T-cell (primary cell): Measurements from ENCODE around the gene CES1. TPM values are rescaled to one million over a fixed set of nuclear protein-coding genes. Genes with fewer than 3 reads are reported as not detected.
A peak's percentile ranks its signal among the peaks of the same experiment; 100 is the strongest.
"Not testable (repeated sequence)": the region's sequence is repeated elsewhere in the genome, so short reads cannot be mapped to it uniquely, and the experiment has no call there.

Experiments used
- ATAC-seq, 4 experiments: fragments of 200-7000 bp in 3 of 4; fragments of 150-1000 bp in 1 of 4; cut with Tn5 transposase; replicated peaks in 1 of 4; 1 replicate in 3 of 4; 2 replicates in 1 of 4; pipeline ENCODE4 v1.10.0; 2021; ENCODE audit warnings: moderate library complexity in 3 of 4, mild to moderate bottlenecking in 2 of 4, moderate number of reproducible peaks in 1 of 4
- CTCF ChIA-PET, 2 donors: fragments of 300-600 bp; sonication (Branson Sonifier 250); formaldehyde crosslinking; loops; one replicate each; lab custom pipeline; 2022; ENCODE audit warnings: antibody characterized with exemption in 2 of 2; lab: Charles Lee
- POLR2A ChIA-PET, 2 donors: fragments of 300-600 bp; sonication (Branson Sonifier 250); formaldehyde crosslinking; loops; one replicate each; lab custom pipeline; 2022; ENCODE audit warnings: antibody characterized with exemption in 2 of 2; lab: Charles Lee
- DNase-seq, 35 experiments: peaks; one replicate each; pipeline versions ENCODE4 v3.0.0 to v3.0.0-alpha.2; 2013 to 2023
- H3K27ac ChIP-seq: one replicate; pipeline ENCODE4 v1.5.1; 2013; ENCODE audit warnings: low read length
- H3K27me3 ChIP-seq, 2 experiments: replicated peaks in 1 of 2; 1 replicate in 1 of 2; 2 replicates in 1 of 2; pipeline versions ENCODE4 v1.6.1 to v1.7.0; 2013; ENCODE audit warnings: low read length in 1 of 2, mixed read lengths in 1 of 2; ENCODE audit not compliant: control insufficient read depth in 2 of 2, insufficient read depth in 2 of 2; ENCODE audit errors: extremely low read depth in 1 of 2
- H3K36me3 ChIP-seq, 2 donors: 1 replicate in 1 of 2; 2 replicates in 1 of 2; pipeline versions ENCODE4 v1.6.1 to v1.7.0; 2013; ENCODE audit warnings: low read length in 1 of 2; ENCODE audit not compliant: control insufficient read depth in 2 of 2, insufficient read depth in 1 of 2; ENCODE audit errors: extremely low read depth in 1 of 2
- H3K4me1 ChIP-seq, 2 experiments: 1 replicate in 1 of 2; 2 replicates in 1 of 2; pipeline versions ENCODE4 v1.6.1 to v1.7.0; 2013; ENCODE audit warnings: low read length in 2 of 2, mixed read lengths in 1 of 2; ENCODE audit not compliant: insufficient read depth in 2 of 2, control insufficient read depth in 1 of 2; ENCODE audit errors: extremely low read depth in 1 of 2
- H3K4me3 ChIP-seq, 2 donors: 1 replicate in 1 of 2; 2 replicates in 1 of 2; pipeline versions ENCODE4 v1.5.1 to v1.7.0; 2013; ENCODE audit warnings: mild to moderate bottlenecking in 2 of 2, low read length in 1 of 2, moderate library complexity in 1 of 2; ENCODE audit not compliant: control insufficient read depth in 1 of 2; ENCODE audit errors: extremely low read depth in 1 of 2
- H3K9me3 ChIP-seq: 2 replicates; pipeline ENCODE4 v1.7.0; 2013
- H3K27ac Mint-ChIP-seq, 2 donors: one replicate each; pipeline ENCODE4 v1.8.0; 2020 to 2021; ENCODE audit warnings: mild to moderate bottlenecking in 2 of 2, mixed read lengths in 2 of 2
- H3K27me3 Mint-ChIP-seq, 2 donors: one replicate each; pipeline ENCODE4 v1.8.0; 2021 to 2022; ENCODE audit warnings: mixed read lengths in 2 of 2
- H3K36me3 Mint-ChIP-seq: one replicate; pipeline ENCODE4 v1.8.0; 2021; ENCODE audit warnings: mixed read lengths
- H3K4me1 Mint-ChIP-seq, 3 donors: one replicate each; pipeline ENCODE4 v1.8.0; 2020 to 2022; ENCODE audit warnings: mixed read lengths in 3 of 3, mild to moderate bottlenecking in 1 of 3
- H3K4me3 Mint-ChIP-seq, 3 donors: one replicate each; pipeline ENCODE4 v1.8.0; 2020 to 2022; ENCODE audit warnings: mild to moderate bottlenecking in 3 of 3, mixed read lengths in 3 of 3, moderate library complexity in 3 of 3
- H3K9me3 Mint-ChIP-seq, 3 donors: one replicate each; pipeline ENCODE4 v1.8.0; 2020 to 2022; ENCODE audit warnings: mixed read lengths in 3 of 3
- WGBS: methylation state at CpG from one replicate; pipeline ENCODE4 v1.1.5; 2013; ENCODE audit warnings: missing lambda C conversion rate; ENCODE audit not compliant: insufficient coverage; 5-methylcytosine and 5-hydroxymethylcytosine counted together
- total RNA-seq, 35 experiments: library from RNA in 6 of 35; stranded (reverse) in 6 of 35; fragments of 120-200 nt in 1 of 35; gene quantifications; one replicate each; pipeline versions ENCODE4 v1.2.1 to v1.2.4 and lab custom pipeline; 2013 to 2026

CES1 gene
- total RNA-seq, 5 donors from 2014 or later (not counting 1 experiment from before 2014, with no cell fraction given) = 0.79 to 3.3 (median 1.4) TPM

- H3K27ac Mint-ChIP-seq, H3K4me3 ChIP-seq, H3K4me1 Mint-ChIP-seq, H3K4me1 ChIP-seq, H3K36me3 ChIP-seq, H3K36me3 Mint-ChIP-seq, H3K27ac ChIP-seq, H3K9me3 Mint-ChIP-seq, ATAC-seq, CTCF ChIA-PET, POLR2A ChIA-PET, H3K4me3 Mint-ChIP-seq, DNase-seq, H3K9me3 ChIP-seq: not testable (repeated sequence)
- H3K27me3 Mint-ChIP-seq = peaks cover 12 to 43% of the 10 kb centered on the region in 2 donors
- peaks cover 0 to 26% of the 10 kb centered on the region in 2 experiments for H3K27me3 ChIP-seq
- 78% methylated on average over 2 of the region's 4 CpGs for WGBS
Measured at GRCh38 chr16:55816222-55816621, 16.7 kb downstream of the CES1 start.

GRCh38 chr16:55815320-55815719, 17.6 kb downstream of the CES1 start:
- ATAC-seq = no peak
- POLR2A ChIA-PET = no interaction called here

GRCh38 chr16:55814174-55814573, 18.7 kb downstream of the CES1 start:
- H3K27ac Mint-ChIP-seq, DNase-seq, POLR2A ChIA-PET, H3K36me3 Mint-ChIP-seq, H3K9me3 Mint-ChIP-seq, H3K27ac ChIP-seq, H3K9me3 ChIP-seq, H3K36me3 ChIP-seq, H3K4me1 ChIP-seq, ATAC-seq, CTCF ChIA-PET, H3K4me3 Mint-ChIP-seq, H3K4me1 Mint-ChIP-seq, H3K4me3 ChIP-seq: not testable (repeated sequence)
- H3K27me3 Mint-ChIP-seq = peaks cover 17 to 39% of the 10 kb centered on the region in 2 donors
- peaks cover 0 to 26% of the 10 kb centered on the region in 2 experiments for H3K27me3 ChIP-seq
- no CpG with 5 or more reads among the region's 2 CpGs for WGBS

More at GRCh38 chr16:55815320-55815719, 17.6 kb downstream of the CES1 start:
- Mint-ChIP-seq H3K27ac (no peak overlapping the region), H3K9me3 (no peaks in the 10 kb centered on the region), H3K4me3 (no peak overlapping the region), H3K4me1 (no peaks in the 10 kb centered on the region), H3K27me3 (peaks cover 12 to 42% of the 10 kb centered on the region in 2 donors), H3K36me3 (no peaks in the 10 kb centered on the region)
- no peaks in the 10 kb centered on the region for H3K9me3 ChIP-seq
- CTCF ChIA-PET = no interaction called here
- DNase-seq = no peak
- H3K36me3 ChIP-seq = no peaks in the 10 kb centered on the region
- 50% methylated on average over 3 of the region's 4 CpGs for WGBS
- no peak overlapping the region for H3K27ac ChIP-seq
- no peak overlapping the region for H3K4me3 ChIP-seq
- H3K27me3 ChIP-seq = peaks cover 0 to 21% of the 10 kb centered on the region in 2 experiments
- H3K4me1 ChIP-seq = no peaks in the 10 kb centered on the region

GRCh38 chr16:55813730-55814129, 19.2 kb downstream of the CES1 start:
- H3K27ac Mint-ChIP-seq, H3K27ac ChIP-seq, H3K4me1 Mint-ChIP-seq, H3K4me3 Mint-ChIP-seq, H3K9me3 ChIP-seq, H3K4me3 ChIP-seq, POLR2A ChIA-PET, H3K4me1 ChIP-seq, CTCF ChIA-PET, H3K36me3 ChIP-seq, H3K36me3 Mint-ChIP-seq, DNase-seq, H3K9me3 Mint-ChIP-seq, ATAC-seq: not testable (repeated sequence)
- H3K27me3 Mint-ChIP-seq = peaks cover 16 to 38% of the 10 kb centered on the region in 2 donors
- peaks cover 0 to 26% of the 10 kb centered on the region in 2 experiments for H3K27me3 ChIP-seq
- 88% methylated on average over 3 of the region's 9 CpGs for WGBS

- Mint-ChIP-seq H3K36me3 (no peaks in the 10 kb centered on the region), H3K9me3 (no peaks in the 10 kb centered on the region), H3K4me1 (no peaks in the 10 kb centered on the region), H3K27ac (no peak overlapping the region), H3K27me3 (peaks cover 14 to 36% of the 10 kb centered on the region in 2 donors), H3K4me3 (no peak overlapping the region)
- no peak overlapping the region for H3K4me3 ChIP-seq
- WGBS = no CpG with 5 or more reads among the region's 2 CpGs
- H3K4me1 ChIP-seq = no peaks in the 10 kb centered on the region
- H3K27ac ChIP-seq = no peak overlapping the region
- H3K27me3 ChIP-seq = peaks cover 2 to 26% of the 10 kb centered on the region in 2 experiments
- ATAC-seq (no peak), DNase-seq (peak in 1 of 35 experiments; percentile 7)
- no peaks in the 10 kb centered on the region for H3K36me3 ChIP-seq
- ChIA-PET POLR2A (no interaction called here), CTCF (no interaction called here)
- H3K9me3 ChIP-seq = no peaks in the 10 kb centered on the region
Measured at GRCh38 chr16:55812951-55813350, 19.9 kb downstream of the CES1 start.

GRCh38 chr16:55811811-55812210, 21.1 kb downstream of the CES1 start:
- Histone ChIP-seq H3K4me1 (no peaks in the 10 kb centered on the region), H3K36me3 (no peaks in the 10 kb centered on the region), H3K9me3 (no peaks in the 10 kb centered on the region), H3K27me3 (peaks cover 2 to 25% of the 10 kb centered on the region in 2 experiments), H3K27ac (no peak overlapping the region), H3K4me3 (no peak overlapping the region)
- H3K27me3 Mint-ChIP-seq = peaks cover 9 to 33% of the 10 kb centered on the region in 2 donors
- no peak overlapping the region for H3K27ac Mint-ChIP-seq
- DNase-seq (no peak), ATAC-seq (no peak)
- ChIA-PET POLR2A (no interaction called here), CTCF (no interaction called here)
- WGBS = 54% methylated on average over 2 of the region's 4 CpGs
- no peaks in the 10 kb centered on the region for H3K9me3 Mint-ChIP-seq
- H3K4me1 Mint-ChIP-seq = no peaks in the 10 kb centered on the region
- H3K4me3 Mint-ChIP-seq = no peak overlapping the region
- no peaks in the 10 kb centered on the region for H3K36me3 Mint-ChIP-seq

- 80% methylated on average over 1 of the region's 8 CpGs for WGBS
- Histone ChIP-seq H3K36me3 (no peaks in the 10 kb centered on the region), H3K9me3 (no peaks in the 10 kb centered on the region), H3K4me1 (no peaks in the 10 kb centered on the region), H3K27me3 (peaks cover 2 to 21% of the 10 kb centered on the region in 2 experiments), H3K27ac (no peak overlapping the region), H3K4me3 (no peak overlapping the region)
- no peaks in the 10 kb centered on the region for H3K36me3 Mint-ChIP-seq
- H3K4me3 Mint-ChIP-seq = no peak overlapping the region
- ChIA-PET CTCF (no interaction called here), POLR2A (no interaction called here)
- H3K4me1 Mint-ChIP-seq = no peaks in the 10 kb centered on the region
- peaks cover 9 to 29% of the 10 kb centered on the region in 2 donors for H3K27me3 Mint-ChIP-seq
- ATAC-seq = no peak
- H3K27ac Mint-ChIP-seq = no peak overlapping the region
- no peaks in the 10 kb centered on the region for H3K9me3 Mint-ChIP-seq
- no peak for DNase-seq
Measured at GRCh38 chr16:55810451-55810961, 22.4 kb downstream of the CES1 start.
